Activated T-helper 17 cell treated with anti-CD3 and anti-CD28 coated beads, Interleukin-2, amount 50 U/mL, for 72 hours (primary cell): ENCODE data around the gene KIAA0513. TPM values are rescaled to one million over a fixed set of nuclear protein-coding genes. Genes with fewer than 3 reads are reported as not detected.

Experiments
- ATAC-seq: fragments of 150-1000 bp; cut with Tn5 transposase; replicated peaks from 2 replicates; pipeline ENCODE4 v1.10.0; 2021; ENCODE audit warnings: mild to moderate bottlenecking, moderate library complexity
- H3K27ac Mint-ChIP-seq: one replicate; pipeline ENCODE4 v1.8.0; 2022; ENCODE audit warnings: mixed read lengths
- H3K27me3 Mint-ChIP-seq: one replicate; pipeline ENCODE4 v1.8.0; 2022; ENCODE audit warnings: mixed read lengths
- H3K36me3 Mint-ChIP-seq: one replicate; pipeline ENCODE4 v1.8.0; 2022; ENCODE audit warnings: low read depth, mild to moderate bottlenecking, mixed read lengths
- H3K4me1 Mint-ChIP-seq: one replicate; pipeline ENCODE4 v1.8.0; 2022; ENCODE audit warnings: mixed read lengths
- H3K4me3 Mint-ChIP-seq: one replicate; pipeline ENCODE4 v1.8.0; 2022; ENCODE audit warnings: mild to moderate bottlenecking, mixed read lengths
- H3K9me3 Mint-ChIP-seq: one replicate; pipeline ENCODE4 v1.8.0; 2022; ENCODE audit warnings: mixed read lengths
- total RNA-seq, 2 donors: library from RNA; stranded (reverse); gene quantifications; one replicate each; pipeline ENCODE4 v1.2.3, GENCODE V29; 2022

KIAA0513 gene, protein sequence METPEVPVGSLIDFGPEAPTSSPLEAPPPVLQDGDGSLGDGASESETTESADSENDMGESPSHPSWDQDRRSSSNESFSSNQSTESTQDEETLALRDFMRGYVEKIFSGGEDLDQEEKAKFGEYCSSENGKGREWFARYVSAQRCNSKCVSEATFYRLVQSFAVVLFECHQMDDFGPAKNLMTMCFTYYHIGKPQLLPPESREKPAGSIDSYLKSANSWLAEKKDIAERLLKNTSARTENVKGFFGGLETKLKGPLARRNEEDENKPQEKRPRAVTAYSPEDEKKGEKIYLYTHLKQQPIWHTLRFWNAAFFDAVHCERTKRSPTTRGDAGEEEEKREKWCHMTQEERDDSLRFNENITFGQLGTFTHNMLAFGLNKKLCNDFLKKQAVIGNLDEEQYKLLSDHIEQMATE
- total RNA-seq, result 1 to 10 TPM; 3.9 to 9.6 TPM

DNA sequence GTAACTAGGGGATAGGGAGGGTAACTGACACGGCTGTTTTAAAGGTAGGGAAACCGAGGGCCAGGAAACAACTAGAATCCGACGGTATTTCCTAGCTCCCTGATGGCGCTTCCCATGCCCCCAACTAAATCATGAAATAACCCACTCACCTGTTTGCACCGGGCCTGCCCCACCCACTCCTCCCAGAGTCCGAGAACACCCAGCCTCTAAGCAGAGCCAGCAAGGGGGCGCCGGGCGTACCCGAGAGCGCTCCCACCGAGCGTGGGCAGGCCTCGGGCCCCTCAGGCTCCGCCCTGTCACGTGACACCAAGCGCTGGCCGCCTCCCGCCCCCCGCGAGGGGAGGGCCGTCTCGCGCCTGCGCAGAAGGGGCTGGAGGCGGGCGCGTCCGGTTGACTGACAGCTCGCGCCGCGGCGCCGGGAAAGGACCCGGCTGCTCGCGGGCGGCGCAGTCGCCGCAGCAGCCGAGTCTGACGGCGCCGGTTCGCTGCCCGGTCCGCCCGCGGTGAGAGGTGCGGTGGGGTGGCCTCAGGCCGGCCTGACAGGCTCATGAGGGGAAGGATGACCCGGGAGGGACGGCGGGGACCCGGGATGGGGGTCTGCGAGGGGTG is at the start of gene KIAA0513:
KIAA0513 (plus strand) TSS at position 447 of the 609 bp plus-strand sequence. CDS start 39,277 bp downstream, outside the sequence.
- Mint-ChIP-seq H3K4me3 (peak within 1 kb of the TSS; percentile 92), H3K27ac (peak within 1 kb of the TSS; percentile 85), H3K9me3 (no peaks in the 10 kb centered on the region), H3K36me3 (peaks cover 5% of the 10 kb centered on the region), H3K4me1 (peaks cover 13% of the 10 kb centered on the region), H3K27me3 (no peaks in the 10 kb centered on the region)
- ATAC-seq, result peak; percentile 51

DNA sequence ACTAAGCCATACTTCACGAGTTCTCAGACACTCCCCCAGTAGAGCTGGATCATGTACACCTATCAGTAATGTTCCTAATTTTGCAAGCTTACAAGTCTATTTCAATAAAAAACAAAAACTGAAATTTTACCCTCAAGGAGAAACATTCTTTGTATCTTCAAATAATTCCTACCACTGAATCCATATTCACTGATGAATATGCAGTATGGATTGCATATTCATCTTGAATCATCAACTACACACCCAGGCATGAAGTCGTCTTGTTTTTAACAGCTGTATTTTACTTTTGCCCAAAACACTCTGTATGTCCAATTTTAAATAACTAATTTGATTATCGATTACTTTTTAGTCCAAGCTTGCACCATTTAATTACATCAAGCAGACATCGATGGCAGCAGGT is 48.1 kb upstream of the KIAA0513 start:
- H3K9me3 Mint-ChIP-seq, result no peaks in the 10 kb centered on the region
- no peaks in the 10 kb centered on the region for H3K27me3 Mint-ChIP-seq
- H3K27ac Mint-ChIP-seq, result no peak overlapping the region
- H3K4me3 Mint-ChIP-seq, result no peak overlapping the region
- no peak for ATAC-seq
- peaks cover 85% of the 10 kb centered on the region for H3K36me3 Mint-ChIP-seq
- peaks cover 4% of the 10 kb centered on the region for H3K4me1 Mint-ChIP-seq

DNA sequence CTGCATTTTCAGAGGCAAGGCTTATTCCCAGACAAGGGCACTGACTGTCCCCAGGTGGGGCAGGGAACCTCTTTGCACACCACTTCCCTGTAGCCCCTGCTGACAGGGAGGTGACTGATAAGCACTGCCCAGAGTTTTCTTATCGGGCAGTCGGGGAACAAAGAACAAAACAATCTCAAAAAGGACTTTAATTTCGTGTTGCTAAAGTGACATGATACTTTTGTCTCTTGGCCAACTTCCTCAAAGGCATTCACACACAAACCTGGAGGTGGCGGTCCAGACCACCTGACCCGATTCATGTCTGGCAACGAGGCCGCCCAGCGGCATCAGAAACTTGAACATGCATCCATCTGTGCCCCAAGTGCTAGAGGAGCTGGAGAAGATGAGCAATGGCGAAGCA is 45.2 kb upstream of the KIAA0513 start:
- H3K36me3 Mint-ChIP-seq, result peaks cover 78% of the 10 kb centered on the region
- no peaks in the 10 kb centered on the region for H3K9me3 Mint-ChIP-seq
- no peak for ATAC-seq
- peak overlapping the region; percentile 61 for H3K27ac Mint-ChIP-seq
- no peak overlapping the region for H3K4me3 Mint-ChIP-seq
- peaks cover 25% of the 10 kb centered on the region for H3K4me1 Mint-ChIP-seq
- H3K27me3 Mint-ChIP-seq, result no peaks in the 10 kb centered on the region

DNA sequence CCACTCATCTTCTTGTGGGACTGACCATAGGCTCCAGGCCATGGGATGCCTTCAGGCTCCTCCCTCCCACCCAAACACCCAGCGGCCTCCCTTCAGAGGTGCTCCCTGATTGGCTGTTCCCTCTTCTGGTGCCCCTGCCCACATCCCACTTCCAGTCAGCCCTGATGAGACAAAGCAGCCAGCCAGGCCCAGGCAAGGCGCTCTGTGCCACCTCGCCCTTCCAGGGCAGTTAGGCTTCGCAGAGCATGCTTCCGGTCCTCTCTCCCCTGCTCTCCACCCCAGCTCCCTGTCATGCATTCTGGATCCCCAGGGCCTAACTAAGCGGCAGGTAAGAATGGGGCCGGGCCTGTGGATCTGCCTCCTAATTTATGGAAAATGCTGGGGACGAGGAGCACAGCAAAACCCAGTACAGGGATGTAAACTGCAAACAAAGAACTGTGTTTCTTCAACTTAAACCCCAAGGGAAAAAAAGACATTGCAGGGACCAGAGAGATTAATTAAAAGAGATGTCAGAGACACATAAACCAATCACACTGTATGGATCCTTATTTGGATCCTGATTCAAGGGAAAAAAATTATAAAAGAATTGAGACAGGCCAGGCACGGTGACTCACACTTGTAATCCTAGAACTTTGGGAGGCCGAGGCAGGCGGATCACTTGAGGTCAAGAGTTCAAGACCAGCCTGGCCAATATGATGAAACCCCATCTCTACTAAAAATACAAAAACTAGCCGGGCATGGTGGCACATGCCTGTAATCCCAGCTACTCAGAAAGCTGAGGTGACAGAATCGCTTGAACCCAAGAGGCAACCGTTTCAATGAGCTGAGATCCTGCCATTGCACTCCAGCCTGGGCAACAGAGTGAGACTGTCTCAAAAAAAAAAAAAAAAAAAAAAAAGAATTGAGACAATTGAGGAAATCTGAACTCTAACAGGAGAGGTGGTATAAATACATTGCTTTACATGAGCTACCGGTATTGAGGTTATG is 42.2 kb upstream of the KIAA0513 start:
- Mint-ChIP-seq H3K36me3 (peaks cover 77% of the 10 kb centered on the region), H3K27me3 (no peaks in the 10 kb centered on the region), H3K4me1 (peaks cover 27% of the 10 kb centered on the region), H3K27ac (peak overlapping the region; percentile 84), H3K4me3 (peak overlapping the region; percentile 57), H3K9me3 (no peaks in the 10 kb centered on the region)
- ATAC-seq, result no peak

DNA sequence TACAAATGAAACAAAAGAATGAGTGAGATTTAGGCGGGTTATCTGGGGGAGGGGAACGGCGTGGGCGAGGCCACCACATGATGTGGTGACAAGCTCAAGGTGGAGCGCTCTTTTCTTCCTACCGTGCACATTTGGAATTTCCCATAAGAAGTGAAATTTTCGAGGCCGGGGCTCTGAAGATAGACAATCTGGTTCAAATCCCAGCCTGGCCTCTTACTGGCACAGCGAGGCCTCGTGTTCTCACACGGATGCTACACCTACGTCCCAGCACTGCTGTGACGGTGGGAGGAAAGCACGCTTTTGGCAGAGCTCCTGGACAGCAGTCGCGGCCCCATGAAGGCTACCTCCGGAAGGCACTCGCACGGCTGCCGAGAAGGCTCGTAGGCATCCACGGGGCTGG is 41.5 kb upstream of the KIAA0513 start:
- H3K27me3 Mint-ChIP-seq, result no peaks in the 10 kb centered on the region
- peak overlapping the region; percentile 57 for H3K4me3 Mint-ChIP-seq
- peaks cover 27% of the 10 kb centered on the region for H3K4me1 Mint-ChIP-seq
- H3K27ac Mint-ChIP-seq, result peak overlapping the region; percentile 84
- H3K36me3 Mint-ChIP-seq, result peaks cover 77% of the 10 kb centered on the region
- H3K9me3 Mint-ChIP-seq, result no peaks in the 10 kb centered on the region
- ATAC-seq, result peak; percentile 78

DNA sequence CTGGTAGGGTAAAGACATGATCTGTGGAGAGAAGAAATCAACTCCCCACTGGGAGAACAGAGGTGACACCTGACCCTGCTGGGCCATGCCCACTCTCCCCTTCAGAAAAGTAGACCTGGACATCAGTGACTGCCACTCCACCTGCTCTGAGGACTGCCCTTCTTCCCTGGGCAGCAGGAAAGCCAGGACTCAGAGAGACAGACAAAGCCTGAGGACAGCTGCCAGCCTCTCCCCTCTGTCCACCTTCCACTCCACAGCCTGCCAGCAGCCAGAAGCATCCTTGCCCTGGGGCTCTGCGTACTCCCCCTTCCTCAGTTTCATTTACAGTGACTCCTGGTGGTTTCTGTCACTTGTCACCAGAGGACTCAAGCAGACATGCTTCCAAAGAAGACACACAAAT is 40.7 kb upstream of the KIAA0513 start:
- H3K4me3 Mint-ChIP-seq, result no peak overlapping the region
- H3K9me3 Mint-ChIP-seq, result no peaks in the 10 kb centered on the region
- H3K27me3 Mint-ChIP-seq, result no peaks in the 10 kb centered on the region
- ATAC-seq, result no peak
- peaks cover 27% of the 10 kb centered on the region for H3K4me1 Mint-ChIP-seq
- peaks cover 73% of the 10 kb centered on the region for H3K36me3 Mint-ChIP-seq
- H3K27ac Mint-ChIP-seq, result peak overlapping the region; percentile 84

DNA sequence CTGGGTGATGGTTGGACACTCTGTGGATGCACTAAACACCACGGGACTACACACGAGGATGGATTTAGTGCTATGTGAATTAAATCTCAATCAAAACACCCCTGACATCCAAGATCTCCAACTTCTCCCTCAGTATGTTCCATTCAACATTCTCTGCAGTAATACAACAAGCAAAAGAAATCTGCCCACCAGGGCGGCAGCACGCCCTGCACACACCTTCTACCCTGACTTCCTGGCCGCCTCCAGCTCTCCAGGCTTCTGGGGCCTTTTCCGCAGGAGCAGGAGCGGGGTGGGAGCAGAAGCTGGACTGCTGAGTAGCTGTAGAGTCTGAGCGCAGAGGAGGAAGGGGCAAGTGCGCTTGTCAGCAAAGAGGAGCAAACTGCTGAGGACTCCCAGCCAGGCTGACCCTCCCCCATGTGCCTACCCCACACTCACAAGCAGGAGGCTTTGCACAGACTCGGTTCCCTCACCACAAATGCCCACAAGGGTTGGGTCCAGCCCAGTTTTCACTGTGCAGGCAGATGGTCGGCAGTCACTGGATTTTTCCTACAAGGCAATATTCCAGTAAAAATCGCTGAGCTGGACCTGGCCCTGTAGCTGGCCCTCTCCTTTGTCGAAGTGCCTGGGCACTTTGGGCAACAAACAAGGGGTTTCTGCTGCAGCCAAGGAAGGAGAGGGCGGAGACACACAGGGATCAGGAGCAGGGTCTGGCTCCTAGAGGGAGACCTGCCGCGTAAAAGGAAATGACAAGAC is 39.1 kb upstream of the KIAA0513 start:
- H3K36me3 Mint-ChIP-seq, result peaks cover 74% of the 10 kb centered on the region
- H3K9me3 Mint-ChIP-seq, result no peaks in the 10 kb centered on the region
- no peak overlapping the region for H3K4me3 Mint-ChIP-seq
- no peak overlapping the region for H3K27ac Mint-ChIP-seq
- ATAC-seq, result no peak
- H3K4me1 Mint-ChIP-seq, result peaks cover 22% of the 10 kb centered on the region
- no peaks in the 10 kb centered on the region for H3K27me3 Mint-ChIP-seq

DNA sequence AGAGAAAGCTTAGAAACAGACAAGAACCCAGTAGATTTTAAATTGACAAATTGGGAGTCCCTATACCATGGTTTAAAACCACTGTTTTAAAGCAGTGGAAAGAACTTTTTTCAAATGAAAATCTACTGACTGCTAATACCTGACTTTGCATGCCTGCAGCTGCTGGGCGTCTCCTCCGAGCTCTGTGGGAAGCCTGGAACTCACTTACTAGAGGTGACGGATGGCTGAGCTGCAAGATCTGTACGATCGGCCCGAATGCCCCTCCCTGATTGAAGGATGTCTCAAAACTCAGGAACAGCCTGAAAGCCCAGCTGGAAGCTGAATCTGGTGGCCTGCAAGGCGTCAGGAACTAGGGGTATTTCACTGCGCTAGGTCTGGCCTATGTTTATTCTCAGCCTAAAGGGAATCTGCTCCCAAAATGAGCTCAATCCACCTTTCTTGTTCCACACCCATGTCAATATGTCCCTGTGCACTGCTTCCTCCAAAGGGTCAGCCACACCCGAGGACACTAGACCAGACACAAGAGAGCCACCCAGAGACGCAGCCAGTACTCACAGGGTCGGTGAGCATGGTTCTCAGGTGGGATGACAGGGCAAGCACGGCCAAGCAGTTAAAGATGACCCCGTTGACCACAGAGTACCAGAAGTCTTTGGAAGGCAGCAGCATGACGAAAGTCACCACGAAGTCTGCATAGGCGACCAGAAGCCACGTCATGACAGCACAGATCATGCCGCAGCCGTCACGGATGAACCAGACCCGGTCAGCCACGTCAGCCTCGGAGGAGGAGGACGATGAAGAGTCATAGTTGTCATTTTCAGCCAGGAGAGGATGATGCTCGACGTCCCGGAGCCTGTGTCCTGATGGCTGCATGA is 37.6 kb upstream of the KIAA0513 start:
- no peaks in the 10 kb centered on the region for H3K9me3 Mint-ChIP-seq
- peaks cover 22% of the 10 kb centered on the region for H3K4me1 Mint-ChIP-seq
- no peak overlapping the region for H3K4me3 Mint-ChIP-seq
- H3K36me3 Mint-ChIP-seq, result peaks cover 89% of the 10 kb centered on the region
- no peak for ATAC-seq
- H3K27ac Mint-ChIP-seq, result no peak overlapping the region
- no peaks in the 10 kb centered on the region for H3K27me3 Mint-ChIP-seq

DNA sequence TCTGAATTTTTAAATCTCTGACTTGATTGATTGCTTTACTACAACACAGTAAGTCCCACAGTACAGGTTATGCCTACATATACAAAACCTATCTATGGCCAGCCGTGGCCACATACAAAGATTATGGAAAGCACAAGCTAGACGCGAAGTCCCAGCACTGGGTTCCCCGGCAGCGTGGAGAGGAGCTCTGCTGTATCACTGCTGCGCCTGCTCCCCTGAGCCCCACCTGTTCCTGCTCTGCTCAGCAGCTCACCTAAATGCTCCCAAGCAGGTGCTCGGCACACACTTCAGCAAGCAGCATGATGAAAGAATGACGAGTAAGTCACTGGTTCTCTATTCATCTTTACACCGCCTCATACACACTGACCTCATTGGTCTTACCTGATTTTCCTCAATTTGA is 36.8 kb upstream of the KIAA0513 start:
- H3K27ac Mint-ChIP-seq, result no peak overlapping the region
- H3K4me1 Mint-ChIP-seq, result peaks cover 22% of the 10 kb centered on the region
- peaks cover 90% of the 10 kb centered on the region for H3K36me3 Mint-ChIP-seq
- H3K9me3 Mint-ChIP-seq, result no peaks in the 10 kb centered on the region
- H3K4me3 Mint-ChIP-seq, result no peak overlapping the region
- ATAC-seq, result no peak
- H3K27me3 Mint-ChIP-seq, result no peaks in the 10 kb centered on the region

DNA sequence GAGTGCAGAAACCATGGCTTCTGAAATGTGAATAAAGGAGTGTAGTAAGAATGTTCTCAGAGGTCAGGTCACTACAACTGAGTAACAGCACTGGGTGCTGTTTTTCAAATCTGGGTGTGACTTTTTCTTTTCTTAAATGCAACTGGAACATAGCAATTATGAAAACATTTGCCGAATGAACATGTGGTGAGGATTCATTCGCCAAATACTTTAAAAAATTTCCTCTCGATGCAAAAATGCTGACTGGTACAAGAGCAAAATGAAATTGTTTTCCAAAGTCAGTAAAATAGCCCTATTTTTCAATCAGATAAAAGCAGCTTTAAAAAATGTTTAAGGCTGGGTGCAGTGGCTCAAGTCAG is 34.9 kb upstream of the KIAA0513 start:
- ATAC-seq, result no peak
- Mint-ChIP-seq H3K27ac (no peak overlapping the region), H3K36me3 (peaks cover 80% of the 10 kb centered on the region), H3K27me3 (no peaks in the 10 kb centered on the region), H3K4me1 (peaks cover 11% of the 10 kb centered on the region), H3K4me3 (no peak overlapping the region), H3K9me3 (no peaks in the 10 kb centered on the region)

DNA sequence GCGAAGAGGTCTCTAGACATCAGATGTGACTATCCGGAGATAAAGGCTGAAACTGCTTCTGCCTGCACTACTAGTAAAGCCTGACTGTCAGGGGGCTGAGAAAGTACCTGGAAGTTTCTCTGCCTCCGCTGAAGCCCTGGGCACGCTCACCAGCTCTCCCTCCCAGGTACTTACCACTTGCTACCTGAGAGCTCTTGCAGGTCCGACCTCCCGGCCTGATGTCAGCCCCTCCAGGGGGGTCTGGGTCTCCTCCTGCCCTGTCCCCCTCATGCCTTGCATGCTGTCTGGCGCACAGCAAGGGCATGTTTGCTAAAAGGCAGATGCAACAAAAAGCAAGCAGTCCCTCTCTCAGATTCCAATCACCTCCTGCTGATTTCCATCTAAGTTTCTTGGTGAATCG is 33.7 kb upstream of the KIAA0513 start:
- H3K4me3 Mint-ChIP-seq, result no peak overlapping the region
- ATAC-seq, result no peak
- no peak overlapping the region for H3K27ac Mint-ChIP-seq
- no peaks in the 10 kb centered on the region for H3K9me3 Mint-ChIP-seq
- H3K27me3 Mint-ChIP-seq, result no peaks in the 10 kb centered on the region
- H3K4me1 Mint-ChIP-seq, result peaks cover 11% of the 10 kb centered on the region
- peaks cover 69% of the 10 kb centered on the region for H3K36me3 Mint-ChIP-seq

DNA sequence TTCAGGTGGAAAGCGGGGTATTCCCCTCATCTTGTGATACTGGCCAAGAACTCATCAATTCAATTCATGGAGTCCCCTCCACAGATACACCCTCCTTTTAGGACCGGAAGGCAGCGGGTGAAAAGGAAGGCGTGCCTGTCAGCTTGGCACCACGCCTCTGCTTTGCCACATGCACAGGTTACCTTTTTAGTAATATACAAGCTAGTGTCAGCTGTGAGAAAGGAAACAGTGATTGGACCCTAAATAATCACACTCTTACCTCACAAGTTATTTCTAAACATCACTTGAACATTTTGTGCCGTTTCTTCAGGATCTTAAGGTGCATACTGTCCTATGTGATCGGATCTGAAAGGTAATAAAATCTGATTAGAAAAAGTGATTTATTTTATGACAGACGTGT is 31.9 kb upstream of the KIAA0513 start:
- H3K9me3 Mint-ChIP-seq, result no peaks in the 10 kb centered on the region
- H3K27ac Mint-ChIP-seq, result peak overlapping the region; percentile 78
- peaks cover 11% of the 10 kb centered on the region for H3K4me1 Mint-ChIP-seq
- H3K4me3 Mint-ChIP-seq, result peak overlapping the region; percentile 23
- ATAC-seq, result peak; percentile 94
- no peaks in the 10 kb centered on the region for H3K27me3 Mint-ChIP-seq
- peaks cover 67% of the 10 kb centered on the region for H3K36me3 Mint-ChIP-seq

DNA sequence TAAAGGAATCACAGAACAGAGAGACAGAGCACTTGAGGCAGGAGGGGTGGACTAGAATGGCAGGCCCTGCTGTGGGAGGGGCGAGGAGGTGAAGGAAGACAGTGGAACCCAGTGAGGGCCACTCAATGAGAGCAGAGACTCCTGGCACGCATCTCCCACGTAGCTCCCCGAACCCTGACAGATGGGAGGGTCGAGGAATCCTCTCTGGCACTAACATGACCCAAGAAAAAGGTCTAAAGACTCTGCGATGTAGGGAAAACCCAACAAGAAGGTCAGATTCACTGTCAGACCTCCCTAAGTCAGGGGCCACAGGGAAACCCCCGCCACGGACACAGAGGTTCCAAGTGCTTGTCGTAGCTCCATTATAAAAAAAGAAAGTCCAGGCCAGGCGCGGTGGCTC is 31.2 kb upstream of the KIAA0513 start:
- peaks cover 11% of the 10 kb centered on the region for H3K4me1 Mint-ChIP-seq

More for the DNA sequence above, 31.2 kb upstream of the KIAA0513 start:
- Mint-ChIP-seq H3K9me3 (no peaks in the 10 kb centered on the region), H3K36me3 (peaks cover 62% of the 10 kb centered on the region), H3K4me3 (peak overlapping the region; percentile 8), H3K27ac (peak overlapping the region; percentile 78), H3K27me3 (no peaks in the 10 kb centered on the region)
- no peak for ATAC-seq
